ENCODE measurements around the gene LPAR3.

Gene LPAR3

DNA sequence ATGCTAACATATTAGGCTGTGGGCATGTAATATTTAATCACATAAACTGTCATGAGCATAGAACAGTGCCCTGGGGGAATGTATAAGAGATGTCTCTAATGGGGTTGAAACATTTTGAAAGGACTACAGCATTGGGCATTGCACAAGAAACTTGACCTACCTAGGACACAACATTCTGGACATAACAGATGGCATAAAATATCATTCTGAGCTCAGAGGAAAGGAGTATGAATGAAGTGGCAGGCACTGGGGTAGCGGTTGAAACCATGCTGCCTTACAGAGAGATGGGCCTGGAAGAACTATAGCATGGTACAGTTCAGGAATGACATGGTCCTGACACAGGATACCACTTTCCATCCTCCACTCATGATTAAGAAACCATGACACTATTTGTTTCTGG is 69.0 kb downstream of the LPAR3 start:
- no peak for DNase-seq

DNA sequence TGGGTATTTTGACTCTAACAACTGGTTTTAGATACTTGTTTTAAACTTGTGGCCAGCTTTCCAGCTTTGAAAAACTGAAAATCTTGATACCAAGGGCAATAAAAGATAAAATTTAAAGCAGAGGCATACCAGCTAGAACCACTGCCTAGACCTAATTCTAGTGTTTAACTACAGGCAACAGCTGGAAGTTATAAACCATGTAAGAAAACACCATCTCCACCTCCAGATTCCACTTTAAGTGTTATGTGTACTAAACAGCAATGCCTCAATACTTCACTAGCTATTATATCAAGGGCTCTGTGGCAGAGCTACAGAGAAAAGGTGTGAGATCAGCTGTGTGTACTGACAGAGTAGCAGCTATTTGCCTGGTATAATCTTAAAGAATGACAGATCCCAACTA is 69.5 kb downstream of the LPAR3 start:
- no peak for DNase-seq

DNA sequence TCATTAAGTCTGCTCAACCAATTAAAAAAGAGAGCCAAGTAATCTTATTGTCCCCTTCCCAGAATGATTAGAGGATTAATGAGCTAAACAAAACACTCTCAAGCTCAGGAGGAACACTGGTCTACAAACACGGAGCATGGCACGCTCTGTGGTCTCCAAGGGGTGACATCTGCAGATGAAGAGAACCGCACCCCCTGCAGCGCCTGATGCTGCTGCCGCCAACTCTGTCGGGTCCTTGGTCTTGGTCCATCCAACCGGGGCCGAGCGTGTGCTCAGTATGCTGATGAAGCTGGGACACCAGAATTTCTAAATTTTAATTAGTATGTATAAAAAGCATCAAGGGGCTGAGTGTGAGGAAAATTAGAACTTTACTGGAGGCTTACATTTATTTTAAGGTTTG is 82.7 kb downstream of the LPAR3 start:
- no peak for DNase-seq

DNA sequence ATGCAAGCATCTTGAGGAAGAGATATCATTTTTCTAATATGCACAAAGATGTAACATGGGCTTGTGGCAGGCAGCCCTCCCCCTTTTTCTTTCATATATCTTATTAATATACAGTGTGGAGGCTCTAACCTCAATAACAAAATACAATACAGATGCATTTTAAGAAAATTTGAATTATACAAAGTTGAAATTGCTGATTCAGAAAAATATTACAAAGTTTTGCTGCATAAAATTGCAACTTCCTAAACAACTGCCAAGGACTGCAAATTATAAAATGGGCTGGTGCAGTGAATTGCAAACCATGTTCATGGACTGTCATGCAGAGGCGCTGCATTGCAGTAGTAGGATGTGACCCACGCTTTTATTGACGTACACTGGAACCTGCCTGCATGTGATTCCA is 84.0 kb downstream of the LPAR3 start:
- no peak for DNase-seq

DNA sequence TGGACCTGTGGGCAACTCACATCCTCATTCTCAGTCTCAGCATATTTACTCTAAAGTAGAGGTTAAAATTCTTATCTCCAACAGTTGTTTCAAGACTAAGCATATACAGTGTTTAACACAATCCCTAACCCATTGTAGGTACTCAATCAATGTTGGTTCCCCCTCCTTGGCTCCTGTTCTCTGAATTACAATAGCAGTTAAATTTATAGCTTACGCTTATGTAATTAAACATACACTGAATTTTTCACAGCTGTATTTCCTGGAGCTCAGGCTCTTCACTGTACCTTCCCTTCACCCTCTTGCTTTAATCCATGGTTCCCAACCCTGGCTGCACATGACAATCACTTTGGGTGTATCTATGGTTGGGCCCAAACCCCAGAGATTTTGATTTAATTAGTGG is 89.4 kb downstream of the LPAR3 start:
- peak; percentile 8 for DNase-seq

DNA sequence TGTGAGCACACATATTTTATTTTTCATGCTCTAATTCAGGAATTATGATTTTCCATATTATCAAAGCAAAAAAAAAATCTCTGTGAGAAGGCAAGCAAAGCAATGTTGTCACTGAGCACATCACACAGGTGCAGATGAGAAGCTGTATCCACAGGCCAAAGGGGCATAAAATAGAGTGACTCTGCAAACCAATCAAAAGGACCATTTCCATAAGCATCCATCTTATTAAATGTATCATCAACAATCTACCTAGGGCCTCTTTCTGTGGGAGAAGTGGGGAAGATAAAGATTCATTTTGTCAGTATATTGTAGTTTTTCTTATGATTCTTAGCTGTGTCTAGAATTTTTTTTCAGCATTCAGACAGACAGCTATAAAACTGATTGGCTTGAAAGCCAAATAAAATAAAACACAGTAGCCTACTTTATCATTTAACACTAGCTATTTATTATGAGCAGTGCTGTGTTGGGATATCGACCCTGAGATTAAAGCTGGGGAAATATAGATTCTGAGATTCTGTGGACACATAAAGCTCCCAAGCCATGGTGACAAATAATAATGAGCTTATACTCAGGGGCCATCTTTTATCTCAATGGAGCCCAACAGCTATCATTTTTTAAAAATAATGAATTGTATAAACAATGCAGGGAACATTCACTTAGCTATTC is 90.3 kb downstream of the LPAR3 start:
- no peak for DNase-seq

DNA sequence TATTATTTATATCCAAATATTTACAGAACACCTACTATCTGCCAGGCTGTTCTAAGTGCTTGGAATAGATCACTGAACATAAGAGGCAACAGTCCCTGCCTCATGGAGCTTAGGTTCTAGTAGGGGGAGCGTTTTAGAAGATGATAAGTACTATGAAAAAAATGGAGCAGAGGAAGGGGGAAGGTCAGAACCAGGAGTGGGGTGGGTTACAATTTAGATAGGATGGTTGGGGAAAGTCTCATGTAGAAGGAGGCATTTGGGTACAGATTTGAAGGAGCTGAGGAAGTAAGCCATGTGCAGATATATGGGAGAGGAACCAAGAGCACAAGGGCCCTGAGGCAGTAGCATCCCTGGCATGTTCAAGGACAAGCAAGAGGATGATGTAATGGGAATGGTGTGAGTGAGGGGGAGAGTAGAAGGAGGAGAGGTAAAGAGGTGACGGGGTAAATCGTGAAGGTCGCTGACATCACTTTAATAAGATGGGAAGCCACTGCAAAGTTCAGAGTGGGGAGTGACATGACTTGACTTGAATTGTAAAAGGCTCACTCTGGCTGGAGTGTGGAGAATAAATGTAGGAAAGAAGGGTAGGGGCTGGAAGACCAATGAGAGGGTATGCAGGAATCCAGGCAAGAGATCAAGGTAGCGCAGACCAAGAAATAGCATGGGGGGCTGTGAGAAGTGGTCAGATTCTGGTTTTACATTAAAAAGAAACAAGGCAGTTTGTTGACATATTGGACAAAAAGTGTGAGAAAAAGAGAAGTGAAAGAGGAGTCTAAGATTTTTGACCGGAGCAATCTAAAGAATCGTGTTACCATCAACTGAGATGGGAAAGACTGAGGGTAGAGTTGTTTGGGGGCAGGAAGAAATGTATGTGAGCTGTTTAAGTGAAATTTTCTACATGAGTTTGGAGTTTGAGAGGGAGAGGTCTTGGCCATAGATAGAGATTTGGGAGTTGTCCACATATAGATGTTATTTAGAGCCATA is 92.6 kb downstream of the LPAR3 start:
- no peak for DNase-seq

DNA sequence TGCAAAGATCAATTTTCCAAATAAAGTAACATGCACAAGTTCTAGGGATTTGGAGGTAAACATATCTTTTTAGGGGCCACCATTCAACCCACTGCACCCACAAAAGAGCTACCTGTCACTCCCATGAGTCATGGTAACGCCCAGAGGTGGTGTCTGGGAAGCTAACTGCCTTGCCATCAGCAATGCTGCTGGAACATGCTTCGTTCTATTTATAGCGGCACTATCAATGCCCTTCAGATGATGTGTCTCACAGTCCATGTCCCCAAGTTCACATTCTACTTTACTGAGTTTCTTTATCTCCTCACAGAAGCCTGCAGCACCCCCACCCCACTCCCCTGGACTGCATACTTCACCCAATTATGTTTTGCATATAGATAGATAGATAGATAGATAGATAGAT is 95.4 kb downstream of the LPAR3 start:
- no peak for DNase-seq

DNA sequence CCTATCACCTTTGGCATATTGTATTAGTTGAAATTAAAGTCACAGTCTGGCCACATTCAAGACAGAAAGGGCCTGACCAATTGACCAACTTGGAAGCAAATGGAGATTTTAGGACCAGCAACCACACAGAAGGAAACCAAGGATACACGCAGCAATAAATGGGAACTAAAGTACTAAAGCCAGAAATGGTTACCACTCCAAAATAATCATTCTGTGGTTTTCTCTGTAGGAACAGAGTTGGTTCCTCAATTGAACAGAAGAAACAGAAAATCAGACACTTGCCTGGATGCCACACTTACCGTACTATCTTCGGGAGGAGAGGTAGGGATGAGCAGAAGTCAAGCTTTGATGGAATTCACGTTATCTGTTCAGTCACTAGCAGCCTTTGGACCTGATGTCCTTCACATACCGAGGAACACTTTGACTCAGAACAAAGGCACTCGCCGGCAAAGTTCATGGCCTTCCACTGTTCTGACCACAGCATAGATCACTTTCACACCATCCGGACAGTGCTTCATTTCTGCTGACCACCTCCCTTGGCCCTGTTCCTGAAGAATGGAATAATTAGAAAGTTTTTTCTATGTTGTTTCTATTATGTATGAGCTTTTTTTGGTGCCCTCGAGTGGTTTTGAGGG is 96.9 kb downstream of the LPAR3 start:
- DNase-seq = no peak

DNA sequence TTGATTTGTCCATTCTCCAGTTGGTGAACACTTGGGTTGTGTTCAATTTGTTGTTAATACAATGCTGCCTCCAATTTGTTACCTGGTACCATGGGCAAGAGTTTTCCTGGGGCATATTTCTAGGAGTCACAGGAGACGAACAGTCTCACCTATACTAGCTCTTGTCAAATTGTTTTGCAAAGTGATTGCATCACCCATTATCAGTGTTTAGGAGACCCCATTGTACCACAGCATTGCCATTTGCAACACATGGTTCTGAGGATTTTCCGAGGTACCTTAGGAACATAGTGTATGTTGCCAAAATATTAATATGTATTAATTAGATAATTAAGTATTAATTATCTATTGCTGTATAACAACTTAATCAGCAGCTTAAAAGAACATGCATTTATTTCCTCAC is 97.8 kb downstream of the LPAR3 start:
- DNase-seq = no peak

DNA sequence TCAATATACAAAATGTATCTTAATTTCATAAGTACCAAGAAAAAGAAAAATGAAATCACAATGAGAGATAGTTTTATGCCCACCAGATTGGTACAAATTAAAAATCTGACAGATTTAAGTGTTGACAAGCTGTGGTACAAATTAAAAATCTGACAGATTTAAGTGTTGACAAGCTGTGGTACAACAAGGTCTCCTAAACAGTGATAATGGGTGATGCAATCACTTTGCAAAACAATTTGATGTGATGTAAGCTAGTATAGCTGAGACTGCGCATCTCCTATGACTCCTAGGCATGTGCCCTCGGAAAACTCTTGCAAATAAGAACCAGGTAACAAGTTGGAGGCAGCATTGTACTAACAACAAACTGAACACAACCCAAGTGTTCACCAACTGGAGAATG is 100.6 kb downstream of the LPAR3 start:
- no peak for DNase-seq

DNA sequence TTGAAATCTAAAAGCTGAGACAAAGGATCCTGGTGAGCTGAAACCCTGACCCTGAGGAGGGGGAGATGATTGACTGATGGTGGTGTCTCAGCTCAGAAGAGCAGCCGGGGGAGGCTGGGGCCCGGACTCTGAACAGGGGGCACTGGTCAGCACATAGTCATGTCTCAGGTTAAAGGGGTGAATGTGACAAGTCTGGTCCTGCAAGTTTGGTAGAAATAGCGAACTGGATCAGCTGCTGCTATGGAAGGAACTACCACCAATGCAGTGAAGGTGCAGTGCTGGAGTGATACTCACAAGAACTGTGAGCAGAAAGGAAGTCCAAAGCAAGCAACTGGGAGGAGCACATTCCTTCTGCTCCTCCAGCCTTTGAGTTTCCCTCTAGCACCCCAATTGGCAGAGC is 104.0 kb downstream of the LPAR3 start:
- no peak for DNase-seq

DNA sequence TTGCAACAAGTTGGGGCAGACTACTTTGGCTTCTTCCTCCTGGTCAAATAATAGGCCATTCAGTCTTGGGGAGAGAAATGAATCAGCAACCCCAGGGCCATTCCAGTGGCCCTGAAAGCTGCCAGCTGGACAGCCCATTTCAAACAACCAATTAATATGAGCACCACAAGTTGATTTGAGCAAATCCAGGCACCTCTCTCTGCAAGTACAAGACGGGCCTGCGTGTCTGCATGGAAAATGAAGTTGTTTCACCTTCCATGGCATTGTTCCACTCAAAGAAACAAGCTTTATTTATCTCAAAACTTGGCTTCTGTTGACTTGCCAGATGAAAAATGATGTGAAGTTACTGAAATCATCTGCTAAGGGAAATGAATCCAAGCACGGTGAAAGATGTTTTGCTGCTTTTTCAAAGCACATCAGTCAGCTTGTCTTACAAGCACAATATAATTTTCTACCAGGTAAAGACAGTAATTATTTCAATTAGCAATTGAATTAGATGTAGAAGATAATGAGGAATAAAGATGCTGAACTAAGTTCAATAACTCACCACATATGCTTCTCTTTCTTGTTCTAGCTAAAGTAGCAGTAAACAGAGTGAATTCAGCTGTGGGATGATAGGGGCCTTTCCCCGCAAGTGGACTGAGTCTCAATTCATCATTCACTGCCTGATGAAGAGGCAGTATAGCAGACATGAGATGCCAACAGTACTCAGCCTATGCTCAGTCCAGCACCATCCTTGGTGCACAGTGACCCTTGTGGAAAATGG is 107.6 kb downstream of the LPAR3 start:
- no peak for DNase-seq

DNA sequence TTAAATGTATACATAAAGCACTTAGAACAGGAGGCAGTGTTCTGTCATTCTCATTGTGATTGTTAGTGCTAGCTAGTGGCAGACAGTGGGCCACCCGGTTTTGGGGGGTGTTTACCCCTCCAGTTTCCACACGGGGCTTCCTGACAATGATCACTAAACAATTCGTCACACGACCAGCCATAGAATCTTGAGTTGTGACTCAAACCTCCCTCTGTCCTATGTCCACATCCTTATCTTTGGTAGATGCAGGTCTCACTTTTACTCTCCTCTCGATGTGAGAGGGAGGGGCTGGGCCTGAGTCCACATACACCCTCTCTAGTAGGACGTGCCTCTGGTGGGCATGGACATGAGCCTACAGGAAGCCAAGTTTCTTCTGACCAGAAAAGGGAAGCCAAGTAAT is 110.1 kb downstream of the LPAR3 start:
- no peak for DNase-seq

DNA sequence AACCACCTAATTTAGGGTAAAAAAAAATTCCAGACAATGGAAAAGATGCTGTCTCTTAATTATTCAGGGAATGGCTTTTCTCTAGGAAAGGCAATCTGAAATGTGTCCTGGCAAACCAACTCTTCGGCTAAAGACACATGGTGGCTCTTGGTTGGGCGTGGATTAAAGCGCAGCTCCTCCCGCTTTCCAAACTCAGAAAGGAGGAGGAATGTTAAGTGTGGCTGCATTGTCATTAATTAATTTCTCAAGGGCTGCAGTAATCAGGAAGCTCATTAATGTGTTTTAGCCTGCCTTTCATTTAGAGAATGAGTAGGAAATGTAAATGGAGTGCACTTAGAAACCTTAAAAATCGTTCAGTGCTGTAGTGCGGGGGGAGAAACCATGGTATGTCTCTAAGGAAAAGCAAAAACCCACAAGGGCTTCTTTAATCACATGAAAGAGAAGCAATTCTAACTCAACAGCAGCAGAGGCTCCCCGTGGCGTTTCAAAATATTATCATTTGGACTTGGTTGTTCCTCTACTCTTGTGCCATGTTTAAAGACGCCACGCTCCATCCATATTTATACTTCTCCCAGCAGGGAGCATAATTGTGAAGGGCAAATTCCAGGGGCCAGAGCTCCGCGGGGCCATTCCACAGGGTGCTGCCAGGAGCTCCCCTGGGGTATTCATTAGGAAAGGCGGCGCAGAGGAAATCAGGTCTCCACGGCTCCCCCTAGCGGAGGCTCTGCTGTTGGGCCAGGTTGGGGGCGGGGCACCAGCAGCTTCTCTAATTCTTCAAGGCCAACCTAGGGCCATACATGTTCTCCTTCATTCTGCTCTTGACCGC is 110.8 kb downstream of the LPAR3 start:
- peak; percentile 57 for DNase-seq

DNA sequence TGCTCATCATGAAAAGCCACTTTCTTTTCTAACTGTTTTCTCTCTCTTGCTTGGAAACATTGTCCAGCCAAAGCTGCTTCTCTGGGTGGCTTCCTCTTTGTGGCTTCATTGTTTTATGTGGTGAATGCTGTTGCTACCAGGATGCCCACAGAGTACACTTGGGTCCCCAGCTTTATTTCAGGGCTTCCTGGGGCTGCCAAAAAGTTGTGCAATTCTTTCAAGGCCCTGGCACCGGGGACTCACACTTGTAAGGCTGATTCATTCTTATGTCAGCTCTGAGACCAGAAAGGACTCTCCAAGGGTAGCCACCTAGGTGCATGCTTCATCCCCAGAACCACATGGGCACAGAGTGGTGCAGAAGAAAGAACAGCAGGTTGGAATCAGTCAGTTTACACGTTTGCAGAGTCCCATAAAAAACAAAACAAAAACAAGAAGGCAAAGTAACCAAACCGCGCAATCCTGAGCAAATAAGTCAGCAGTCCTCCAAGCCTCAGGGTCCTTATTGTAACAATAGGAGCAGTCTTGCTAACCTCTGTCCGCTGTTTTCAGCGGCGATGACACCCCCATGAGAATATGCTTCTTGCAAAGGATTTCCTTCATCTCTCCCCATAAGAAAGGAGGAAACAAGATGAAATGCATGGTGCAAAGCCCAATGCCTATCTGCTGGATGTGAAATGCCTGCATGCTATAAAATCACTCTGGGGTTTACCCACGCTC is 112.8 kb downstream of the LPAR3 start:
- DNase-seq = no peak

DNA sequence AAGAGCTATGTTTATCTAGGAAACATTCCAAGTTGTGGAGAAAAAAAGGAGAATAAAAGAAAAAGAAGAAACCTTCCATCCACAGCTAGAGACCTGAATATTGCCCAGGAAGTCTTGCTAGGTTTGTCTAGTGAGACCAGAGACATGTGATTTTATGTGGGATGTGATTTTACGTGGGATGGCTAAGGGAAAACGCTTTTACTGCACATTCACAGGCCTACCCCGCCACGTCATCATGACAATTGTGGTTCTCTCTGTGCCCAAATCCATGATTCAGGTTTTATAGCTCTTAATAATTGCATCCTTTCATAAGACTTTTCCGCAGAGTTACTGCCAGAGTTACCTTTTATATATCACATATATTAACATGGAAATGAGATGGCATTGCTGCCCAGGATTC is 116.4 kb downstream of the LPAR3 start:
- DNase-seq = no peak

DNA sequence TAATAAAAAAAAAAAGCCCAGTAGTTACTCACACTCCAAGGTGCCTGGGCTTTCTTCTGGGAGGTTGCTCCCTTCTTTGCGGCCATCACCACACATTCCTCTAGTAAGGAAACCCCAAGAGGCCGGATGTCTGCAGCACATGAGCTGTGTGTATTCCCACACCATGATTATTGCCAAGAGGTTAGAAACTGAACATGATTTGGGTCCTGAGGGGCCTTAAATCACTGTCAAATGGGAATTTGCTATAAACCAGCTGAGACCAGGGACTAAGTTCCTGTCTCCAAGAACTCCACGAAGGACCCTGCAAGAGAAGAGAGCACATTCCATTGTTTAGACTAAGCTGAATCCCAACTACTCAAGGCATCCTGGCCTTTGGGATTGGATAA is 117.5 kb downstream of the LPAR3 start:
- no peak for DNase-seq

DNA sequence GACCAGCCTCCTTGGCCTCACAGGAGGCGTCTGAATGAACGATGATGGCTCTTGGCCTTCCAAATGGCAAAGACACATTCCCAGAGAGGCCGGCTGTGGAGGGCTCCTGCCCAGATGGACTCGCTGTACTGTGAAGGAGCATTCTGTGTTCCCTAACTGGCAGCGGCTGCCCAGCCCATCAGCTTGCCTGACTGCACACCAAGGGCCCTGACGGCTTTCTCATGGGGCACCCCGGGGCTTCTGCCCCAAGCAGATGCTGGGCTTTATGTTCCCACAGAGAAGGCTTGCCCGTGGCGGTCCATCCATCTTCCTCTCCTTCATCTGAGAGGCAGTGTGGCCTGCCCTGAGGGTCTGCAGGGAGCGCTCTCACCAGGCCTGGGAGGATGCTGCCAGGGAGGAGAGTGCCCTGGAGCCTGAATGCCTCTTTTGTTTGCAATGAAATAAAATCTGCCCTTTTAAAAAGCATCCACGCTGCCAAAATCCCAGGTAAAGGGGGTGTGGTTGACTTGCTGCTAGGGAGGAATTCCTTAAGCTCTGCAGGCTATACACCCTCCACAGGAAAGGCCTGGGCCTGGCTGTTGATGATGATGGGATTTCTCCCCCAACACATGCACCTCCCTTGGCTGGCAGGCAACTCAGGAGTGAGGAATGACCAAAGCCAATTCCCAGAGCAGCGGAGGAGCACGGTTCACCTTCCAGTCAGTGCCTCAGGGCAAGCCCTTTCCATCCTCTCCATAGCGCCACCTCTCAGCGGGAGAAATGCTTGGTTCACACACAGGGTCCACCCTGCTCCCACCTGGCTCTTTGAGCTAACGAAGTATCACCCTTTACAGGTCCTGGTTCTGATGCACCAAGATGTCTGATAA is 118.1 kb downstream of the LPAR3 start:
- DNase-seq = no peak

DNA sequence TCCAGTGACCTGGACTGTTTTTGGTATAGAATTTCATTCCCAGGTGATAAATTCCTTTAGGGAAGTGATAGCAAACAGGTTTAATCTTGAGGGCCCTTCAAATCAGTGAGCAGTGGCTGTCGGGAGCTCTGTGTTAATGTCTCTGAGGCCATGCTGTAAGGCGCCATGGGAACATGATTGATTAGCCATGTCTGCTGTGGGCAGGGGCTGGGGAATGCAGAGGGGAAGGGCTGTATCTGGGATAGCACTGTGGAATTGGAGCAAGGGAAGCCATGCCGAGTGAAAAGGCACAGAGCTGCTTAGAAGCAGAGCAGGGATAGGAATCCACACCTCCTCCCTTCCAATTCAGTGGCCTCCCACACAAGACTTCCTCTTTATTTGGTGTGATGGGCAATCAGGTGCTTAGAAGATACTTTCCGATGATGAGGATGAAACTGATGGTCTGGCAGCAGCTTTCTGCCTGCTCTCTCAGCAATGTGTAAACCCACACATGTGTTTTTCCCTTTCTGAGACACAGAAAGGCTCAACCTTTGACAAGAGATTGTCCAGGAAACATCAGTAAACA is 119.0 kb downstream of the LPAR3 start:
- DNase-seq = no peak

Measured in NCI-H2029 (cell line).